H1 (cell line): ENCODE results near the gene SMYD3. TPM values are rescaled to one million over a fixed set of nuclear protein-coding genes. Genes with fewer than 3 reads are reported as not detected.

Experiments
- EGR1 ChIP-seq: IDR thresholded peaks from 2 replicates; pipeline ENCODE4 v1.6.1; 2011; ENCODE audit warnings: low read depth, low read length, borderline replicate concordance
- POU5F1 ChIP-seq: IDR thresholded peaks from 2 replicates; pipeline ENCODE4 v1.6.1; 2011; ENCODE audit warnings: low read depth, mild to moderate bottlenecking, low read length, moderate library complexity
- polyA plus RNA-seq, 7 experiments: library from polyadenylated mRNA; depleted of rRNA in 3 of 7; stranded (reverse) in 5 of 7; unstranded in 2 of 7; fragments of >200 nt in 5 of 7; fragments of 200-250 nt in 2 of 7; gene quantifications; 1 replicate in 5 of 7; 2 replicates in 1 of 7; 4 replicates in 1 of 7; pipeline versions ENCODE4 v1.2.1 to v1.2.3, GENCODE V29; 2011 to 2013; ENCODE audit warnings: missing spikeins in 2 of 7, mixed read lengths in 2 of 7
- total RNA-seq: library from RNA; stranded (reverse); fragmentation: NEBNext Ultra II Directional; extraction: Animal tissue kit (Norgen Biotek cat#: 25700); gene quantifications from 2 replicates; pipeline ENCODE4 v1.2.1, GENCODE V29; 2021

Gene SMYD3
- total and polyA plus RNA-seq, 2 of the 8 experiments (the other 6 are each of a cell fraction or from before 2014, with no cell fraction given): 17.3 to 25.4 TPM

DNA sequence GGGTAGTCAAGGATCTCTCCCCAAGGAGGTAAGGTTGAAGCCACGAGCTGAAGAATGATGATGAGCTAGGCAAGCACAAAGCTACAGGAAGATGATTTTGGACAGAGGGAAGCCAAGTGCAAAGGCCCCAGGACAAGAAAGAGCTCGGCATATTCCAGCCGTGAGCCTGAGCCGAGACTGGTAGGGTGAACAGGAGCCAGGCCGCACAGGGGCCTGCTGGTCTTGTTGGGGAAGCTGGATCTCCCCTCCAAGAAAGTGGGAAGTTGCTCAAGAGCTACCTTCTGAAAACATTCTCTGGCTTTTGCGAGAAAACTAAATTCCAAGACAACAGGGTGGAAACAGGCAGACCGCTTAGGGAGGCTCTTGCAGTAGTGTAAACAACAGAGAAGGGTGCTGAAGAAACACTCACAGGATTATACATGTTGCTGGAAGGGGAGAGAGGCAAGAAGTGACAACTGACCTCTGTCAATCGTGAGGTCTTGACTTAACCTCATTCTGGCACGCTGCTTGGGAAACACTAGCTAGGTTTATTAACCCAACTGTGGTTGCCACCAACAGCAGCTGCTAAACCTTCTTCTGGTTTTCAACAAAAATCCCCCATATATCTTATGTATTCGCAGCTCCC is 625.2 kb downstream of the SMYD3 start (continued):
- TF ChIP-seq POU5F1 (no peak), EGR1 (no peak)
